Breast epithelium (tissue), 3 donors: ENCODE measurements around the gene FARP2.

ENCODE experiments used
- CTCF ChIP-seq, 3 donors: fragments of 450-650 bp; IDR thresholded peaks; one replicate each; pipeline ENCODE4 v1.5.1; 2016 to 2017; ENCODE audit warnings: antibody characterized with exemption in 3 of 3, mild to moderate bottlenecking in 3 of 3, moderate library complexity in 3 of 3
- POLR2A ChIP-seq: fragments of 450-650 bp; IDR thresholded peaks from one replicate; pipeline ENCODE4 v1.6.1; 2016; ENCODE audit warnings: antibody characterized with exemption, mild to moderate bottlenecking, moderate library complexity

GRCh38 chr2:241325257-241325656, 30.8 kb upstream of the FARP2 start:
- TF ChIP-seq CTCF (IDR thresholded peaks at IDR 0.05) (no peak), POLR2A (no peak)
